Progenitor cell of endocrine pancreas (in vitro differentiated cells): ENCODE data around the gene MYL3. TPM values are rescaled to one million over a fixed set of nuclear protein-coding genes. Genes with fewer than 3 reads are reported as not detected.

Source experiments
- DNase-seq: peaks from one replicate; pipeline ENCODE4 v3.0.0; 2021; ENCODE audit warnings: low spot score; ENCODE audit not compliant: unreplicated experiment
- H3K27ac Mint-ChIP-seq: 2 replicates; pipeline ENCODE4 v1.8.0; 2021; ENCODE audit warnings: mild to moderate bottlenecking, moderate library complexity, mixed read lengths
- H3K27me3 Mint-ChIP-seq: 2 replicates; pipeline ENCODE4 v1.8.0; 2021; ENCODE audit warnings: mixed read lengths
- H3K36me3 Mint-ChIP-seq: 2 replicates; pipeline ENCODE4 v1.8.0; 2022; ENCODE audit warnings: mixed read lengths; ENCODE audit not compliant: insufficient read depth
- H3K4me1 Mint-ChIP-seq: 2 replicates; pipeline ENCODE4 v1.8.0; 2021; ENCODE audit warnings: low read depth, mixed read lengths
- H3K4me3 Mint-ChIP-seq: 2 replicates; pipeline ENCODE4 v1.8.0; 2021; ENCODE audit warnings: low read depth, mild to moderate bottlenecking, moderate library complexity, mixed read lengths
- H3K9me3 Mint-ChIP-seq: 2 replicates; pipeline ENCODE4 v1.8.0; 2021; ENCODE audit warnings: low read depth, mixed read lengths
- CTCF ChIP-seq: fragments of 200-600 bp; sonication (generic); IDR thresholded peaks from one replicate; pipeline ENCODE4 v1.5.0; 2021; ENCODE audit warnings: antibody characterized with exemption, mild to moderate bottlenecking; ENCODE audit not compliant: unreplicated experiment
- total RNA-seq: library from RNA; stranded (reverse); gene quantifications from 2 replicates; pipeline ENCODE4 v1.2.1, GENCODE V29; 2021

The MYL3 gene
- total RNA-seq, 1 donor from 2014 or later = not detected

- Mint-ChIP-seq H3K9me3 (no peaks in the 10 kb centered on the region), H3K27ac (no peak overlapping the region), H3K4me1 (peaks cover 2% of the 10 kb centered on the region), H3K36me3 (no peaks in the 10 kb centered on the region), H3K27me3 (peaks cover 7% of the 10 kb centered on the region), H3K4me3 (no peak overlapping the region)
- no peak for TF ChIP-seq CTCF
- no peak for DNase-seq
Observed at GRCh38 chr3:46831841-46832240, 31.4 kb downstream of the MYL3 start.

DNA sequence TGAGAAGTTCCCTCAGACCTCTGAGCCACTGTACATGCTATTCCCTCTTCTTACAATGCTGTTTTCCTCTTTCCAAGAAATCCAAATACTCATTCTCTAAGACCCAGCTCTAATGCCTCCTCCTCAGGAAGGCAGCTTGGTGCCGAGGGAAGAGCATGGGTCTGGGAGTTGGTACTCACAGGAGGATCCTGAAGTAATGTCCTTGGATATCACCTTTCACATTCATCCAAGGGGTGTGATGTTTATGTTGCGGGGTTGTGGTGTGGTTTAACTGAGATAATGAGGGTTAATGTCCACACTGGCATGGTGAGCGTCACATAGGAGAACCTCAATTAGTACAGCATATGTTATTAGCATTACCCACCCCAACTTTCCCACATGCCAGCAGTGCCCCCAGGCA lies 31.9 kb downstream of the MYL3 start:
- DNase-seq = no peak
- Mint-ChIP-seq H3K4me3 (no peak overlapping the region), H3K9me3 (no peaks in the 10 kb centered on the region), H3K36me3 (no peaks in the 10 kb centered on the region), H3K27ac (no peak overlapping the region), H3K27me3 (peaks cover 7% of the 10 kb centered on the region), H3K4me1 (peaks cover 2% of the 10 kb centered on the region)
- TF ChIP-seq CTCF = no peak

GRCh38 chr3:46830801-46831200 lies 32.4 kb downstream of the MYL3 start:
- Mint-ChIP-seq H3K27ac (no peak overlapping the region), H3K4me3 (no peak overlapping the region)
- no peak for TF ChIP-seq CTCF

DNA sequence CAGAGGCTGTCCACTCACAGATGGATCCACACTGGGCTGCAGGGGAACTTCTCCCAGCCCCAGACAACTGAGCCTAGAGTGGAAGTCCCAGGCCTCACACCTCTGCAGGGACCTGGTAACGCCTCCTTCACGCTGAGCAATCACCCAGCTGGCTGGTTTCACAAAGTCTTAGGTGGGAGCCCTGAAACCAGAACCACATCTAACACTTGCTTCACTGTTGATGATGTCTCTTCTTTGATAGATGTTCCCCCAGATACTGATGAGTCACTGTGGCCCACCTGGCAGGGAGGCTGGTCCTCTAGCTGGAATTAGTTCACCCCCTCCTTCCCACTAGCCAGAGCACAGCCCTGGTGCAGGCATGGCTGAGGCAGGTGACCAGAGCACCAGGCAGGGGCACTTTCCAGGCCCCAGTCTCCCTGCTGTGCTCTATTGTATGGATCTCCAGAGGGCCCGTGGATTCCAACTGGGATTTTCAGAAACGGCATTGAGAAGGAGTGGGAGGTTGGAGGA lies 33.5 kb downstream of the MYL3 start:
- Mint-ChIP-seq H3K36me3 (no peaks in the 10 kb centered on the region), H3K4me1 (no peaks in the 10 kb centered on the region), H3K27ac (no peak overlapping the region), H3K27me3 (peaks cover 7% of the 10 kb centered on the region), H3K9me3 (no peaks in the 10 kb centered on the region), H3K4me3 (no peak overlapping the region)
- DNase-seq = no peak
- no peak for TF ChIP-seq CTCF

More at GRCh38 chr3:46830801-46831200, 32.4 kb downstream of the MYL3 start:
- peaks cover 7% of the 10 kb centered on the region for H3K27me3 Mint-ChIP-seq
- no peak for DNase-seq
- no peaks in the 10 kb centered on the region for H3K36me3 Mint-ChIP-seq
- H3K9me3 Mint-ChIP-seq = no peaks in the 10 kb centered on the region
- H3K4me1 Mint-ChIP-seq = peaks cover 2% of the 10 kb centered on the region

DNA sequence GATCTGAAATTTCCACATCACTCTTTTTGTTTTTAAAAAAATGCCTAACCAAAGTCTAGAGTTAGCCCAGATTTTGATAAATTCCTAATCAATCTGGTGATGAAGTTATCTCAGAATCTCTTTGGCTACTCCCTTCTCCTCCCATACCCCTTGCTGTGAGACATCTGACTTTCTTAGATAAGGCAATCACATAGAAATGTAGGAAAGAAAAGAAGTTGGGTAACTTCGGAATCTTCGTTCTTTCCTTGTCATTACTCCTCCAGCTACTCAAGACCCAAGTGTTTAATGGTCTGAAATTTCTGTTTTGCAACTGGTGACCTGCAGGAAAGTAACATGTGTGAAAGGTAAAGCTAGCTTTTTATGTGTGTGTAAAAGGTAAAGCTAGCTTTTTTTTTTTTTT lies 37.8 kb downstream of the MYL3 start:
- Mint-ChIP-seq H3K4me1 (no peaks in the 10 kb centered on the region), H3K9me3 (peaks cover 19% of the 10 kb centered on the region), H3K36me3 (peaks cover 8% of the 10 kb centered on the region), H3K27ac (no peak overlapping the region), H3K4me3 (no peak overlapping the region), H3K27me3 (no peaks in the 10 kb centered on the region)
- no peak for TF ChIP-seq CTCF
- no peak for DNase-seq
